Mesenchymal stem cell (in vitro differentiated cells and primary cell): ENCODE measurements around the gene SLC9A9.

Experiments used
- DNase-seq: peaks from one replicate; pipeline ENCODE4 v3.0.0-alpha.2; 2013
- H2AFZ ChIP-seq: one replicate; pipeline ENCODE4 v1.6.1; 2013; ENCODE audit warnings: low read depth, mild to moderate bottlenecking, control low read depth, inconsistent platforms, low read length, moderate library complexity
- H2AK5ac ChIP-seq: 2 replicates; pipeline ENCODE4 v1.6.1; 2013; ENCODE audit warnings: low read length, moderate library complexity, mild to moderate bottlenecking, inconsistent platforms; ENCODE audit not compliant: severe bottlenecking
- H2BK120ac ChIP-seq: one replicate; pipeline ENCODE4 v1.6.1; 2013; ENCODE audit warnings: low read depth, mild to moderate bottlenecking, inconsistent platforms, low read length, moderate library complexity
- H2BK12ac ChIP-seq, 2 experiments: one replicate each; pipeline ENCODE4 v1.6.1; 2013; ENCODE audit warnings: inconsistent platforms in 2 of 2, low read length in 2 of 2, mild to moderate bottlenecking in 2 of 2, moderate library complexity in 2 of 2, control low read depth in 1 of 2
- H2BK15ac ChIP-seq: one replicate; pipeline ENCODE4 v1.6.1; 2013; ENCODE audit warnings: mild to moderate bottlenecking, low read depth, inconsistent platforms; ENCODE audit not compliant: poor library complexity, severe bottlenecking
- H2BK5ac ChIP-seq: 2 replicates; pipeline ENCODE4 v1.6.1; 2013; ENCODE audit warnings: low read depth, mild to moderate bottlenecking, low read length, control low read depth, inconsistent platforms; ENCODE audit not compliant: poor library complexity, severe bottlenecking
- H3K14ac ChIP-seq, 2 experiments: one replicate each; pipeline ENCODE4 v1.6.1; 2013; ENCODE audit warnings: inconsistent platforms in 2 of 2, low read length in 2 of 2, control low read depth in 1 of 2, mild to moderate bottlenecking in 1 of 2, moderate library complexity in 1 of 2
- H3K18ac ChIP-seq, 2 experiments: one replicate each; pipeline ENCODE4 v1.6.1; 2013; ENCODE audit warnings: inconsistent platforms in 2 of 2, low read length in 2 of 2, control low read depth in 1 of 2, low read depth in 1 of 2, mild to moderate bottlenecking in 1 of 2
- H3K23ac ChIP-seq, 2 experiments: one replicate each; pipeline ENCODE4 v1.6.1; 2013; ENCODE audit warnings: inconsistent platforms in 2 of 2, low read length in 2 of 2, mild to moderate bottlenecking in 2 of 2, moderate library complexity in 2 of 2, control low read depth in 1 of 2
- H3K27ac ChIP-seq: 2 replicates; pipeline ENCODE4 v1.5.1; 2013; ENCODE audit warnings: mild to moderate bottlenecking, moderate library complexity, low read length, control low read depth, inconsistent platforms; ENCODE audit not compliant: poor library complexity, severe bottlenecking
- H3K27me3 ChIP-seq, 2 experiments: 2 replicates each; pipeline versions ENCODE4 v1.6.1 to v1.7.0; 2013; ENCODE audit warnings: low read length in 2 of 2, mild to moderate bottlenecking in 2 of 2, moderate library complexity in 2 of 2, control low read depth in 1 of 2, inconsistent platforms in 1 of 2; ENCODE audit not compliant: control insufficient read depth in 1 of 2, insufficient read depth in 1 of 2
- H3K36me3 ChIP-seq, 2 experiments: 2 replicates each; pipeline versions ENCODE4 v1.6.1 to v1.7.0; 2013; ENCODE audit warnings: low read length in 2 of 2, control low read depth in 1 of 2, inconsistent platforms in 1 of 2, low read depth in 1 of 2, mild to moderate bottlenecking in 1 of 2; ENCODE audit not compliant: insufficient read depth in 2 of 2, control insufficient read depth in 1 of 2
- H3K4ac ChIP-seq, 2 experiments: one replicate each; pipeline ENCODE4 v1.6.1; 2013; ENCODE audit warnings: inconsistent platforms in 2 of 2, low read length in 2 of 2, mild to moderate bottlenecking in 2 of 2, moderate library complexity in 2 of 2, control low read depth in 1 of 2, low read depth in 1 of 2
- H3K4me1 ChIP-seq: 2 replicates; pipeline ENCODE4 v1.6.1; 2013; ENCODE audit warnings: low read depth, low read length, control low read depth; ENCODE audit not compliant: control insufficient read depth, insufficient read depth
- H3K4me2 ChIP-seq: 2 replicates; pipeline ENCODE4 v1.6.1; 2013; ENCODE audit warnings: low read length, mild to moderate bottlenecking, inconsistent platforms; ENCODE audit not compliant: poor library complexity, severe bottlenecking
- H3K4me3 ChIP-seq, 2 experiments: 2 replicates each; pipeline versions ENCODE4 v1.5.1 to v1.7.0; 2013; ENCODE audit warnings: low read length in 2 of 2, mild to moderate bottlenecking in 2 of 2, control low read depth in 1 of 2, low read depth in 1 of 2; ENCODE audit not compliant: insufficient read depth in 1 of 2
- H3K79me1 ChIP-seq: replicated peaks from 2 replicates; pipeline ENCODE4 v1.6.1; 2013; ENCODE audit warnings: mild to moderate bottlenecking, control low read depth, low read length, inconsistent platforms; ENCODE audit not compliant: poor library complexity, severe bottlenecking
- H3K9ac ChIP-seq: 2 replicates; pipeline ENCODE4 v1.7.0; 2013; ENCODE audit warnings: mild to moderate bottlenecking, low read length, moderate library complexity
- H3K9me3 ChIP-seq: 2 replicates; pipeline ENCODE4 v1.7.0; 2013; ENCODE audit warnings: mild to moderate bottlenecking, low read length; ENCODE audit not compliant: control insufficient read depth
- H4K8ac ChIP-seq: one replicate; pipeline ENCODE4 v1.6.1; 2013; ENCODE audit warnings: inconsistent platforms, mild to moderate bottlenecking, low read length, moderate library complexity
- H4K91ac ChIP-seq: one replicate; pipeline ENCODE4 v1.6.1; 2013; ENCODE audit warnings: mild to moderate bottlenecking, low read length, inconsistent platforms
- WGBS: methylation state at CpG from one replicate; pipeline ENCODE4 v1.1.7; 2013; ENCODE audit warnings: mixed read lengths; 5-methylcytosine and 5-hydroxymethylcytosine counted together

Gene SLC9A9

DNA sequence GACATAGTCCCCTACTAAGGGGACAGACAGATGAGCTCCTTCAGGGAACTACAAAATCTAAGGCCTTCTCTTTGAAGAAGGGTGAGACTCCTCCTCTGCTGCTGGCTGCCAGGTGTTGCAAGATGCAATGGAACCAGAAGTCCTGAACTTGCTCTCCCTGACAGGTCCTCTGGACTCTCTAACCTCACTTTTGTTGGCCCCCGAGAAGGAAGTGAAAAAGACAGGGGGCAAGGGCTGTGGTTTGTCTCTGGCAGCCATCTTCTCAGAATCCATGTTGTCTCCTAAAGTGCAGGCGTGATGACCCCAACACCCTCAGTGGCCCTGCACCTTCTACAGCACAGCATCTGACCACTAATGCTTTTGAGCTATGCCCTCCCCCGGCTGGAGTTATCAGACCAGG, 436.2 kb downstream of the SLC9A9 start:
- Histone ChIP-seq H3K36me3 (no peaks in the 10 kb centered on the region), H3K27ac (no peak overlapping the region), H3K4ac (no peak overlapping the region), H3K14ac (no peak overlapping the region), H3K9ac (no peak overlapping the region), H2BK120ac (no peak overlapping the region), H2AFZ (no peak overlapping the region), H3K79me1 (no peaks in the 10 kb centered on the region), H2BK12ac (peak overlapping the region in 1 of 2 experiments; percentile 37), H3K4me1 (no peaks in the 10 kb centered on the region), H3K23ac (no peak overlapping the region), H3K18ac (peak overlapping the region in 1 of 2 experiments; percentile 11), H2AK5ac (no peak overlapping the region), H2BK15ac (no peak overlapping the region), H4K91ac (no peak overlapping the region), H4K8ac (no peak overlapping the region), H2BK5ac (no peak overlapping the region), H3K27me3 (no peaks in the 10 kb centered on the region), H3K4me3 (no peak overlapping the region), H3K4me2 (no peak overlapping the region), H3K9me3 (peaks cover 4% of the 10 kb centered on the region)
- DNase-seq: no peak
- WGBS: 96% methylated on average over 3 of the region's 3 CpGs

DNA sequence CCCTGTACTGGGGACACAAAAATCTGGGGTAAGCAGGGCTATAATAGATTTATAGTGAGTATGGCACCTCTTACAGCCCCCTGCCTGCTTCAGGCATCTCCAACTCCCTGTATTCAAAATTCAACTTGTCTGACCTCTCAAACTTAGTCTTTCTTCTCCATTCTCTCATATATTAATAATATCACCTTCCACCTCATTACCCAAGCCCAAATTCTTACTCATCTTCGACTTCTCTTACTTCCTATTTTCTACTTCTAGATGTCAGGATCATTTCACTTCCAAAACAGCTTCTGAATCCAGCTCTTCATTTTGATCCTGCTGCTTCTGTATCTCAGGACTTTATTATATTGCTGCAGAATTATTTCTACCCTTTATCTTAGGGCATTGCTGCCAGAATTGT, 438.0 kb downstream of the SLC9A9 start:
- no peak overlapping the region for H2AFZ ChIP-seq
- DNase-seq: no peak
- no peak overlapping the region for H3K4me2 ChIP-seq
- no peak overlapping the region for H3K27ac ChIP-seq
- no peak overlapping the region for H2BK120ac ChIP-seq
- WGBS: 81% methylated on average over 1 of the region's 1 CpG
- no peaks in the 10 kb centered on the region for H3K27me3 ChIP-seq
- peaks cover 3% of the 10 kb centered on the region for H3K9me3 ChIP-seq
- no peaks in the 10 kb centered on the region for H3K79me1 ChIP-seq
- no peak overlapping the region for H2BK15ac ChIP-seq
- H4K91ac ChIP-seq: no peak overlapping the region
- H3K14ac ChIP-seq: no peak overlapping the region
- no peak overlapping the region for H3K4ac ChIP-seq
- H3K36me3 ChIP-seq: no peaks in the 10 kb centered on the region
- H3K23ac ChIP-seq: no peak overlapping the region
- H3K4me1 ChIP-seq: no peaks in the 10 kb centered on the region
- H2BK5ac ChIP-seq: no peak overlapping the region
- H3K18ac ChIP-seq: no peak overlapping the region
- no peak overlapping the region for H3K4me3 ChIP-seq
- H4K8ac ChIP-seq: no peak overlapping the region
- no peak overlapping the region for H2BK12ac ChIP-seq
- H2AK5ac ChIP-seq: no peak overlapping the region
- H3K9ac ChIP-seq: no peak overlapping the region

GRCh38 chr3:143408771-143409170, 439.5 kb downstream of the SLC9A9 start:
- no peak for DNase-seq
- H4K91ac ChIP-seq: no peak overlapping the region
- no peak overlapping the region for H2BK15ac ChIP-seq
- no peaks in the 10 kb centered on the region for H3K9me3 ChIP-seq
- H4K8ac ChIP-seq: no peak overlapping the region
- H3K27me3 ChIP-seq: no peaks in the 10 kb centered on the region
- no peaks in the 10 kb centered on the region for H3K4me1 ChIP-seq
- 99% methylated on average over 2 of the region's 3 CpGs for WGBS
- no peak overlapping the region for H2AFZ ChIP-seq
- H3K9ac ChIP-seq: no peak overlapping the region
- H3K4me3 ChIP-seq: no peak overlapping the region
- H3K14ac ChIP-seq: no peak overlapping the region
- no peak overlapping the region for H3K4ac ChIP-seq
- H2BK5ac ChIP-seq: no peak overlapping the region
- H3K4me2 ChIP-seq: no peak overlapping the region
- no peak overlapping the region for H2AK5ac ChIP-seq
- no peaks in the 10 kb centered on the region for H3K36me3 ChIP-seq
- H3K18ac ChIP-seq: no peak overlapping the region
- no peak overlapping the region for H3K23ac ChIP-seq
- H3K79me1 ChIP-seq: no peaks in the 10 kb centered on the region
- H2BK120ac ChIP-seq: no peak overlapping the region
- H3K27ac ChIP-seq: no peak overlapping the region
- H2BK12ac ChIP-seq: no peak overlapping the region

- no peak overlapping the region for H2BK15ac ChIP-seq
Observed at GRCh38 chr3:143402602-143403001, 445.7 kb downstream of the SLC9A9 start.

More at GRCh38 chr3:143402602-143403001, 445.7 kb downstream of the SLC9A9 start:
- no peak overlapping the region for H3K4me2 ChIP-seq
- no peak overlapping the region for H3K9ac ChIP-seq
- no peak overlapping the region for H2BK12ac ChIP-seq
- H3K18ac ChIP-seq: no peak overlapping the region
- no peak overlapping the region for H2AFZ ChIP-seq
- H4K91ac ChIP-seq: no peak overlapping the region
- no peak overlapping the region for H3K27ac ChIP-seq
- H2AK5ac ChIP-seq: no peak overlapping the region
- no peak overlapping the region for H3K23ac ChIP-seq
- no peak overlapping the region for H2BK120ac ChIP-seq
- H3K4me1 ChIP-seq: no peaks in the 10 kb centered on the region
- H3K14ac ChIP-seq: no peak overlapping the region
- H3K4me3 ChIP-seq: no peak overlapping the region
- H3K79me1 ChIP-seq: no peaks in the 10 kb centered on the region
- no peaks in the 10 kb centered on the region for H3K36me3 ChIP-seq
- no peak overlapping the region for H4K8ac ChIP-seq
- peaks cover 4% of the 10 kb centered on the region for H3K9me3 ChIP-seq
- DNase-seq: no peak
- H3K4ac ChIP-seq: no peak overlapping the region
- no peak overlapping the region for H2BK5ac ChIP-seq
- no peaks in the 10 kb centered on the region for H3K27me3 ChIP-seq
